ENCODE measurements around the gene MEF2C. TPM values are rescaled to one million over a fixed set of nuclear protein-coding genes. Genes with fewer than 3 reads are reported as not detected.

Gene MEF2C
- polyA plus RNA-seq, 3 donors: 41.3 to 54.4 (median 43.5) TPM

DNA sequence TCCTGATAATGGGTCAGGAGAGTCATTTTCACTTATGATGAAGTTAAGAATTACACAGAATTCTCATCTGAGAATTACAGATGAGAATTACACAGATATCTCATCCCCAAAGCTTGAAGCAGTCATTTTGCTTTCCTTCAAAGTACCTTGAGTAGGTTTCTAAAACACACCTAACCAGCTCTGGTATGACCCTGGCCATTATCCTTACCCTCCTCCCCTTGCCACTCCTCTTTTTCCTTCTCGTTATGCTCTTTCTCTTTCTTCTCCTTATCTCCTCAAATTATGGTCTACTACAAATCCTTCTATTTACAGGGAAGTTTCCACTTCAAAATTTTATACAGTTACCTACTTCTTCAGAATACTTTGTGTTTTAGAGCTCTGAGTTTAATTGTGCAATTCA lies 44.5 kb downstream of the MEF2C start:
- DNase-seq (ENCODE audit: extremely low read depth in 1 of 11, low read depth in 9 of 11, low spot score in 4 of 11): no peak

DNA sequence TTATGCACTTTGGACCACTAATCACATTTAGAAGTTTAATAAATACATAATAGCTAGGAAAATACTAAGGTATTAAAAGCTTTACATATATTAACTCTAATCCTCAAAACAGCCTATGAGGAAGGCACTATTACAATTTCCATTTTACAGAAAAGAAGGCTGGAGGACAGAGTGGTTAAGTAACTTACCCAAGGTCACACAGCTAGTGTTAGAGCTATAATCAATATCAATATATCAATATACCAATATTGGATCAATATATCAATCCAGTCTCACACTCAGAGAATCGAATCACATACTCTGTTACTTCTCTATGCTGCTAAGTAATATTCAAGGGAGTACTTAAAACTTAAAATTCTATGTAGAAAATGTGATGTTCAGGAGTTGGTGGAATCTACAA lies 45.2 kb downstream of the MEF2C start:
- DNase-seq (ENCODE audit: extremely low read depth in 1 of 11, low read depth in 9 of 11, low spot score in 4 of 11): no peak

DNA sequence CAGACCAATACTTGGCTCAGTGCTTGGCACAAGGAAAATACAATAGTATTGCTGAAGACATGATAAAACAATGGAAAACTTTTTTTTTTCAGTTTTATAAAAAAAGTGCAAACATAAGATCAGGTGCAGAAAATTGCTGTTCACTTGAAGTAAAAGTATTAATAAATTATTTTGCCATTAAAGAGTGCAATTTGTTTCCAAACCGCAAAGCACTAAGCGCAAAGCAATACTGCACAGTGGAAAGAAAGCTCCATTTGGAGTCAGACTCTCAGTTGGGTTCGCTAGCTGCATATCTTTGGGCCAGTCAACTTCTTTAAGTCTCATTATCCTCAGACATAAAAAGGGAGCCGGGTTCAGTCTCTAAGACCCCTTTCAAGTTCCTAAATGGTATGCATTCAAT lies 45.8 kb downstream of the MEF2C start:
- no peak for DNase-seq (ENCODE audit: extremely low read depth in 1 of 11, low read depth in 9 of 11, low spot score in 4 of 11)

DNA sequence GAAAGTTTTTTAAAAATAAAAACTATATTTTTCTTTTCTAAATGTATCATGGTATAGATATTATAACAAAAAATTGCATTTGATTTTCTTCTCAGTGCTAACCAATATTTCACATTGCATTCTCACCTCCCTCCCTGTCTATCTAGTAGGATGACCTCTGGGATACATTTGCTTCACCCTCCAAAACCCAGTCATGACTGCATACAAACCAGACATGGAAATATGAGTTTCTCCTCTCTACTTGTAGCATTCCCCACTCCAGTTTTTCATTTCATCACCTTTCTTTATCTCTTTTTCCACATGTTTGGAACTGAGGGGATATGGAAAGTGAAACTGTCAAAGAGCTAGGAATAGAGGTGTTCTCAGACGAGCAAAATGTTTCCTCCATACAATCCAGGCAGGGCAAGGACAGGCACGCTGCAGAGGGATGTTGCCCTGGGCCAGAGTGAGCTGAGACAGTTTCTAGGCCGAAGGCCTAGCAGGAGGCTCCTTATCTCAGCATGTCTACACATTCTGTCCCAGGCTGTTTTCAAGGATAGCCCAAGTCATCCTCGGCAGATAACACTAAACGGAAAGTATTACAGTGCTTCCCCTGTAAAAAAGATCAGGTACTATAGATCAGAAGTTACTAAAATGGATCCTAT lies 46.7 kb downstream of the MEF2C start:
- DNase-seq (ENCODE audit: extremely low read depth in 1 of 11, low read depth in 9 of 11, low spot score in 4 of 11): no peak

DNA sequence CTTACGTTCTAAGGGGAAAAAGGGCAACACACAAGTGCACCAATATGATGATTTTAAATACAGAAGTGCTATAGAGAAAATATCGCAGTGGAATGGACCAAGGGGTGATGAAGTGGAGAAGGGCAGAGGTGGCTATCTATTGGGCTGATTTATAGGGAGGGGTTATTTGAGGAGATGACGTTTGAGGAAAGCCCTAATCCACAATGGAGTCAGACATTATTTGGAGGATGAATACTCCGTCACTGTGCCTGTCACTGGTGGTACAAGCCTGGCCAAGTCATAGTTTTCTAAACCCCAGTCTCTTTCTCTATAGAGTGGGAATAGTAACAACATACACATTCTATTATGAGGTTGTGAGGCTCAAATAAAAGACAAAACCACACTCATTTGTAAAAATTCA lies 48.5 kb downstream of the MEF2C start:
- no peak for DNase-seq (ENCODE audit: extremely low read depth in 1 of 11, low read depth in 9 of 11, low spot score in 4 of 11)

DNA sequence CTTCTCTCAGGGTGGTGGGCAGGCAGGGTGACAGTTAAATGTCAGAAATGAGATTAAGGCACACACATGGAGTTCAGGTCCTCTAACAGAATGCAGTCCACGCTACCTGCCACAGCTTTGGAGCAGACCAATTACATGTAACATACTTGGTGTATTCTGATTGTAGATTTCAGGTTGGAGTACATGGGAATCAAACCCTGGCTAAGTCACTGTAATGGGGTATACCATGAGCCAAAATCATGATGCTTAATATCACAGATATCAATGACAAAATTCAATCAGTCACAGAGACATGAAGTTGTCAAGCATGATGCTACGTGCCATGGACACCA lies 48.9 kb downstream of the MEF2C start:
- DNase-seq (ENCODE audit: extremely low read depth in 1 of 11, low read depth in 9 of 11, low spot score in 4 of 11): no peak

DNA sequence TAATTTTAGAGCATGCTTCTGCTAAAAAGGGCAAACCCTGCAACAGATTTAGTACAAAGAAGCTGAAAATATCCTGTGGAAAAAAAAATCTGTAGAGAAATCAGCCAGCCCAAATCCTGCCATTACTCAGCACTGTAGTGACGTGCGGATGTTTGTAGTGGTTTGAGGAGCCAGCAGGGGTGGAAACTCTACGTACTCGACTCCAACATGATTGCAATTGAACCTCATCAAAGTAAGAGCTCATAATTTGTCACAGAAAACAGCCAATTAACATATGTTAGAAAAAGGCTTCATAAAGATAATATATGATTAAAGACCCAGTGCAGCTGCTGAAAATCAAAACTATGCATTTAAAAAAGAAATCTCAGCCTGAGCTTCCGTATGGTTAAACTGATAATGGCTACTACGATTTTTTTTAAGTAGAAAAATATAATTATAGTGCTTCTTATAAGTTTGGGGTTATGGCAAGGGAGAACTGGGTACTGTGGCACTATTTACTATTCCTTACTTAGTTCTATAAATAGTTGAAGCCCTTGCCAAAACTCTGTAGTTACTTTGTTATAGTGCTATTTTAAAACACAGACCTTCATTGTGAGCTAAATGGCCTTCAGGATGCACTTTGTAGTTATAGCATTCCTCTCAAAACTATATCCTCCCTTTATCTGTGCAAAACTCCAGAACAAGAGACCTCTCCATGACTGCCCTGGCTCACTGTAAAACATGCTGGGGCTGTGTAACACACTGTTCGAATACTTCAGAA lies 49.4 kb downstream of the MEF2C start:
- peak in 6 of 11 donors; percentile 24 to 46 (median 40) for DNase-seq (ENCODE audit: extremely low read depth in 1 of 11, low read depth in 9 of 11, low spot score in 4 of 11)

DNA sequence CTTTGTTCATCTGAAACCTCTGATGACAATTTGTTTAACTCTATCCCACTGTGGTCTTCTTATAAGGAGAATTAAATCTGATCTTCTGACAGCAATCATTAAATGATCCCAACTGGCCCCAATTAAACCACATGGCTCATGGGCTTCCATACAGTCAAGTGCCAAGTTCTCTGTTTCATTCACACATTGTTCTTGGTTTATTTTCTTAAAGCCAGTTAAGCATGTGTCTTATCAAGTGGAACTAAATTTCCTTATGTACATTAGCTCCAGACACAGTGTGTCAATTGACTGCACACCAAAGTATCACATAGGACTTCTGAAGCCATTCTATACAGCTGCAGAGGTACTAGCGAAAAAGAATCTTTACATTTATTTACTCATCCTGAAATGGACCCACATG lies 51.2 kb downstream of the MEF2C start:
- DNase-seq (ENCODE audit: extremely low read depth in 1 of 11, low read depth in 9 of 11, low spot score in 4 of 11): no peak

DNA sequence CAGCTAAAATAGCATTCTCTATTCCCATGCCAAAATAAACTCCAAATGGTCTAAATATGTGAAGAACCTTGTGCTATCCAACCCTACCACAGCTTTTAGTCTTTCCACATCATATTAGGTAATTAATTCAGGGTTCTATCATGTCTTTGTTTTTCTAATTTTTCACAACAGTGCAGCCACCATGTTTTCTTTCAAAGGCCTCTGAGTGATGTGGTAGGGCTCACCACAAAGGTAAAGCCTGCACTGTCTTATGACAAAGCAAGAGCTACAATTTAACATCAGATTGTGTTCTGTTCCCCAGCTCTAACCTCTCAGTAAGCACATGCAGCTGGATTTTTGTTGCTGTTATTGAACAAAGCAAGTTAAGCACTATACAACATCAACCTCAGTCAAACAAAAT lies 52.4 kb downstream of the MEF2C start:
- no peak for DNase-seq (ENCODE audit: extremely low read depth in 1 of 11, low read depth in 9 of 11, low spot score in 4 of 11)

DNA sequence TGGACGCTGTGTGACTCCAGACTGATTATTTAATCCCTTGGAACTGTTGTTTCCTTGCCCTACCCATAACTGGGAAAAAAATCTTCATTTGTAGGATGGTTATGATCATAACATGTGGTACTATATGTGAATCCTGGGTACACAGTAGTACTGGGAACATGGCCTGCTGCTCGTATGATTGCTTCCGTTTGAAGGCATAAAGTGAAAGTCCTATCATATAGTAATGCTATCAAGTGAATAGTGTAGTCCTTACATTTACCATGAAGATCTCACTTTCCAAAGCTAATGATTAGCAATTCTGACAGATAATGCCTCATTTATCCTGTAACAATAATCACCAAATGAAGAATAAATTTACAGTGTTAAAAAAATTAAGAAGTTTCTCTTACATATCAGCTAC lies 53.2 kb downstream of the MEF2C start:
- DNase-seq (ENCODE audit: extremely low read depth in 1 of 11, low read depth in 9 of 11, low spot score in 4 of 11): no peak

DNA sequence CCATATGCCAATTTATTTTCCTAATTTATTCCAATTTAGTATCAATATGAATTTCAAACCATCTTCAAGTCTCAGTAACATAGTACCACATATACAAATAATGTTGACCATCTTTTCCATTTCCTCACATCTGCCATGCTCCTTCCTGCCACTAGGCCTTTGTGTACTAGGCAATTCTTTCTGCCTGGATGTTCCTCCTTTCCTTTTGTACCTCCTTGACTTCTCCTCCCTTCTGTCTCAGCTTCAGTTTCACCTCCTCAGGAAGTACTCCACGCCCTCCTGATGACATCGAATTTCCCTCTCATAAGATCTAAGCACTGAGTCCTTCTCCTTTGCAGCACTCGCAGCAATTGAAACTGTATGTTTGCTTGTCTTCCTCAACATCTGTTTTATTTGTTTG lies 53.9 kb downstream of the MEF2C start:
- no peak for DNase-seq (ENCODE audit: extremely low read depth in 1 of 11, low read depth in 9 of 11, low spot score in 4 of 11)

DNA sequence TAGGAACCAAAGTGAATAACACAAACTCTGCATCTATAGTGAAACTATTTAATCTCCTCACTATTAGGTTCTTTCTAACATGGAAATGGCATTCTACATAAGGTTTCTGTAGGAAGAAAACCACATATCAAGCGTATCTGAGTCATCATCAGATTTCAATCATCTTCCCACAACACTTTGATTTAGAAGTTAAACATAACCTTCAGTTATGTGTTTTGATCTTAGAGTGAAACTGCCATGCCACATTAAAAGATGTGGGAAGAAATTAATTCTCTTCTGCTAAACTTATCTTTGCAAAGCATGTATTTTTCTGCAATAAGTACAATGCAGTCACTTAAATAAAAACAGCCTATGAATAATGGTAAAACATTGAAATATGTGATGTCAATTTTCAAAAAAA lies 55.0 kb downstream of the MEF2C start:
- DNase-seq (ENCODE audit: extremely low read depth in 1 of 11, low read depth in 9 of 11, low spot score in 4 of 11): no peak

DNA sequence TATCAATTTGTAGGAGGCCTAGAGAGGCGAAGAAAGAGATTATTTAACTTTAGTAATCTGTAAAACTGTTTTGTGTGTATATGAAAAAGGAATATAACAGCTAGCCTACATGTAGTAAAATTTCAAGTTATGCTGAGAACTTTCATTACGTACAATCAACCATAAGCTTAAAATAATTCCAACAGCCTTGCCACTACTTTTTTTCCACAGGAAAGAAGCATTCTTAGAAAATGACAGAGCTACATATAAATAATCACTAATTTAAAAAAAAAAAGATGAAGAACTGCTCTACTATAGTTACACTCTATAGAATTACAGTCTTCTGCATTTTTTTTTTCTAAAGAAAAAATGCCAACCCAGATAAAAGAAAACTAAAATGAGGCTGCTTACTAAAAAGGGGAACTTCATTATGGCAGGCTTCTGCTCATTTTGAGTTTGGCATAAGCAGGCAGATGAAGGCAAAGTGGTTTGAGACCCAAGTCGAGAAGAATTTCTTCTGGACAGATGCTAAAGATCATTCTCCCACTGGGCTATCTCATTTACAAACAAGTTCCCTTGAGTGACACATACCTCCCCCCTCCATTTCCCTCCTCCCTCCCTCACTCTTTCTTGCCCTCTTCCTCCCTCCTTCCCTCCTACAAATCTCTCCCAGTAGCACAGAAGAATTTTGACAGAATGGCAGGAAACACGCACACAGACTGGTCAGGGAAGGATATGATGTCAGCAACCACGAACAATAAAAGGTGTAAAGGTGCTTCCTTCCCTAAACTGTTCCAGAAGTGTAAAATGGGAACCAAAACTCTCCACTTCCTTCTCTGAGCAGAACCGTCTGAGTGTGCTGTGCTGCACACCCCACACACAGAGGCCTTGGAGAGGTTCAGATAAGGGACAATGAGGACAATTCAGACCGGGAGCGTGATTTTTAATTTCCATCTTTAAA lies 56.1 kb downstream of the MEF2C start:
- DNase-seq (ENCODE audit: extremely low read depth in 1 of 11, low read depth in 9 of 11, low spot score in 4 of 11): peak in 7 of 11 donors; percentile 29 to 50 (median 45)

DNA sequence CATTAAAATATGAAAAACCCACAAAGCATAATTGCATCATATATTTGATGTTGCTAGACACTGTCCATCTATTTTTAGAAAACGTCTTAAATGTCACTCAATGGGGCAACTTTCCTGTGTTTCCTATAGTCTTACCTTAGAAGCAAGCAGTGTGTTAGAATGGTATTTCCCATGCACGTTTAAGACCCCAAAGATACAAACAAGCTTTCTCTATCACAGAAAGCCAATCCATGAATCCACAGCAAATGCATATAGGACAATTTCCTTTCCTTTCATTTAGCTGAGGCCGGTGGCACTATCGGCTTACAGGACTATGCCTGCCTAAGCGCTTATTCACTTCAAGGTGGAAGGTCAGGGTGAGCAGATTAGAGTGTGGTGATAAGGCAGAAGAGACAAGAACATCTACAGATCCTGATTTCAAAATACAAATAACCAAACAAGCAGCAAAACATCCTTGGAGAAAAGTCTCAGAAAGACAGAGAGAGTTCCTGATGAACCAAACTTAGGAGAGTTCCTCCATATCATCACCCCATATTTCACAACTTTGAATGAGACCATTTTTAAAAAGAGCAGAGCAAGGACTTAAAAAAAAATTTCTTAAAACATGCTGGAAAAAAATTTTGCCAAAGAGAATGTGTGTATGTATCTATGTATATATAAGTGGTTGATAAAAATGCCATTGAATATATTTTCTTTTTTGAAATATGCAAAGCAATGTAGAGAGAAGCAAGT lies 57.2 kb downstream of the MEF2C start:
- no peak for DNase-seq (ENCODE audit: extremely low read depth in 1 of 11, low read depth in 9 of 11, low spot score in 4 of 11)

DNA sequence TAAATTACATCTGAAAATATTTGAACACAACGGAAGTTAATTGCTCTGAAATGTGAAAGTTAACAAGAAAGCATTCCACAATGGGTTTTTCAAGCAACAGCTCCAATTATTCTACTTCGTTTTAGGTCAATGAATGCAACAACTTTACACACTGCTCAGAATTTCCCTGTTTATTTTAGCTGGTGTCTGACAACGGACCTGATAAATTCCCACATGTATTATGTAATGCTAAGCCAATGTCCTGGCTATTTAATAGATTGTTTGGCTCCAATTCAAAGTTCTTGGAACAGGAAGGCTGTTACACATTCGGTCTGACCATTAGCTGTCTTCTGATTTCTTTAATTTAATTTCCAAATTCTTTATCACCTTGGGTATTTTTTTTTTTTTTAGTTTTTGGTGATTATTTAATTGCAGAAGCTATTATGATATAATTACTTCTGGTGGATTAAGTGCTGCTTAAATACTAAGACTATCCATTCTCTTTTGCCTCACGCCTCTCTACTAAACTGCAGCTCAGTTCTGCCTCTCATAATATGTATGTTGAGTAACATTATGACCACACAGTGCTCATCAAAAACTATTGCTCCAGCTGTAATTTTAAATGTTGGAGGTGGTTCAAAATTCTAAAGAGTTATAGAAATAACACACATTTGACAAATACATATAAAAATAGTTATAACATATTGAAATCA lies 57.9 kb downstream of the MEF2C start:
- DNase-seq (ENCODE audit: extremely low read depth in 1 of 11, low read depth in 9 of 11, low spot score in 4 of 11): peak in 2 of 11 donors; percentile 26 to 37

DNA sequence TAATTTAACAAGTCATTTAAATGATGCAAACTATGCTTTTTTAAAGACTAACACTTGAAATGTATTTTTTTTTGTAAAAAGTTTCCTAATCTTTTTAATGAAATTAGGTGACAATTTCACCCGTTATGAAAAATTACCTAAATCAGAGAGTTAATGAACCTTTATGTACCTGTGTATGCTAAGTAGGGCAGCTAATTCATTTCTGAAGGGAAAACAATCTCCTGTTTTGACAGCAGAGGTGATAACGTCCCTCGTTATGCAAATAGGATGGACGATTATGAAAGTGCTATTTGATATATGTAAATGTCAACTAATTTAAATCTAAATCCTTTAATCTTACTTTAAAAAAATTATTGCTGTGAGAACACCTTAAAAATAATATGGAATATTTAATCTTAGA lies 58.8 kb downstream of the MEF2C start:
- no peak for DNase-seq (ENCODE audit: extremely low read depth in 1 of 11, low read depth in 9 of 11, low spot score in 4 of 11)

DNA sequence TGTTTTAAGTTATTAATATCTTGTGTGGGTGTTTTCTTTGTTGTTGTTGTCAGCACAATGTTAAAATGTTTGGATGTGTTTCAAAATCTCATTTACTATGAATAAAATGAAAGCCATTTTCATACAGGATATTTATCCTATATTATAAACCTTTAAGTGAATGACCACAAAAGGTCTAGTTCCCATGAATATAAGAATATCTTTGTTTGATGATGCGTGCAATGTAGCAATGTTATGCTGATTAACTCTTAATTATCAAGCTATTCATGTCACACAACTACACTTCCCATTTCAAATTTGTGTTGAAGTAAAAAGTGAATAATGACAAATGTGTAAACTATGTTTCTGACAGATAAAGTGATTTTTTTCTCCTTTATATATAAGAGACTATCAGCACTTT lies 59.8 kb downstream of the MEF2C start:
- no peak for DNase-seq (ENCODE audit: extremely low read depth in 1 of 11, low read depth in 9 of 11, low spot score in 4 of 11)

DNA sequence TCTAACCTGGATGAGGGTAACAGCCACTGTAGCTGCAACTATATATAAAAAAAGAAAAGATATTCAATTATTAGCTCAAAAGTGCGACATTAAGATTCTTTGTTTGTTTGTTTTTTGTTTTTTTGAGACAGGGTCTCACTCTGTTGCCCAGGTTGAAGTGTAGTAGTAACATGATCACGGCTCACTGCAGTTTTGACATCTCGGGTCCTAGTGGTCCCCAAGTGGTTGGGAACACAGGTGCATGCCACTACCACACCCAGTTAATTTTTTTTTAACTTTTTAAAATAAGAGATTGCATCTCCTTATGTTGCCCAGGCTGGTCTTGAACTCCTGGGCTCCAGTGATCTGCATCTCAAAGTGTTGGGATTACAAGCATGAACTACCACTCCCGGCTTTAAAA lies 61.8 kb downstream of the MEF2C start:
- no peak for DNase-seq (ENCODE audit: extremely low read depth in 1 of 11, low read depth in 9 of 11, low spot score in 4 of 11)

DNA sequence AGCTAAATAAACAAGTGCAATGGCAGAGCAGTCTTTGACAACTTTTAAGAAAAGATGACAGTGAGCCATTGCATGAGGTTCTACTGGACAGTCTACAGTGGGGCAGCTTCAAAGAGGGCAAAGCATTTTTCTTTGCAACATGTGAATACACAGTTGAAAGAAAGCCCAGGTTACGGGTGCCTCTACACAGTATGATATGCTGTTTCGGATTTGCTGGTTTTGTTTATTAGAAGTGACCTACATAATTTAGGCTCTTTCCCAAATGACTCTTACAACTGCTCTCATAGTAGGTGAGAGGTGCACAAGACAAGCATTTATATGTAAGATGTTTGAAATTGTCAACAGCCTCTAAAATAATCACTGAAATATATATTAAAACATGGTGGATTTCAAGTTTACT lies 62.4 kb downstream of the MEF2C start:
- DNase-seq (ENCODE audit: extremely low read depth in 1 of 11, low read depth in 9 of 11, low spot score in 4 of 11): no peak
